Endothelial cell of umbilical vein (primary cell): ENCODE results near the gene PPP1R2B. TPM values are rescaled to one million over a fixed set of nuclear protein-coding genes. Genes with fewer than 3 reads are reported as not detected.

ENCODE experiments used
- BruUV-seq: library from RNA; stranded (reverse); fragments of 400-500 nt; replicated peaks from 2 replicates; lab custom pipeline; 2021; lab: Mats Ljungman, UMichigan
- CTCF ChIA-PET: fragments of 300-600, 350-600 bp; sonication (Branson Sonifier 250); formaldehyde crosslinking; loops from one replicate; lab custom pipeline; 2021; ENCODE audit warnings: antibody characterized with exemption, inconsistent platforms; lab: Charles Lee
- POLR2A ChIA-PET: fragments of 300-600, 350-600 bp; sonication (Branson Sonifier 250); formaldehyde crosslinking; loops from one replicate; lab custom pipeline; 2021; ENCODE audit warnings: antibody characterized with exemption, inconsistent platforms; lab: Charles Lee
- DNase-seq: peaks from one replicate; pipeline ENCODE4 v3.0.0-alpha.2; 2011; ENCODE audit warnings: low read depth, low spot score
- FAIRE-seq: peaks from 2 replicates; lab custom pipeline; 2011; peaks lifted over from hg19 to GRCh38; lab: Jason Lieb, UNC
- H2AFZ ChIP-seq: 2 replicates; pipeline ENCODE4 v1.6.0; 2012; ENCODE audit warnings: low read depth, low read length, control low read depth, inconsistent platforms
- H3K27ac ChIP-seq: 2 replicates; pipeline ENCODE4 v1.5.1; 2011; ENCODE audit warnings: low read depth, mild to moderate bottlenecking, control low read depth, low read length, moderate library complexity; ENCODE audit not compliant: insufficient read depth
- H3K27me3 ChIP-seq, 2 experiments: 2 replicates each; pipeline versions ENCODE4 v1.6.0 to v1.6.1; 2011; ENCODE audit warnings: low read length in 2 of 2, mixed read lengths in 1 of 2; ENCODE audit not compliant: control insufficient read depth in 2 of 2, insufficient read depth in 2 of 2
- H3K36me3 ChIP-seq, 2 experiments: 2 replicates in 1 of 2; 3 replicates in 1 of 2; pipeline ENCODE4 v1.5.1; 2011; ENCODE audit warnings: low read length in 2 of 2, mild to moderate bottlenecking in 1 of 2, moderate library complexity in 1 of 2; ENCODE audit not compliant: control insufficient read depth in 2 of 2, insufficient read depth in 2 of 2; ENCODE audit errors: extremely low read depth in 1 of 2
- H3K4me1 ChIP-seq: 3 replicates; pipeline ENCODE4 v1.5.1; 2011; ENCODE audit warnings: mild to moderate bottlenecking, low read length; ENCODE audit not compliant: control insufficient read depth, insufficient read depth; ENCODE audit errors: extremely low read depth
- H3K4me2 ChIP-seq: 2 replicates; pipeline ENCODE4 v1.6.1; 2011; ENCODE audit warnings: low read length, control low read depth, mixed read lengths; ENCODE audit not compliant: insufficient read depth
- H3K4me3 ChIP-seq, 3 experiments: fragments of 200-600 bp in 1 of 3; sonication (generic), shearing (Covaris generic) in 1 of 3; replicated peaks in 1 of 3; 2 replicates each; pipeline ENCODE4 v1.5.1; 2011 to 2016; ENCODE audit warnings: control low read depth in 3 of 3, low read length in 3 of 3, mild to moderate bottlenecking in 2 of 3, inconsistent platforms in 1 of 3, low read depth in 1 of 3, moderate library complexity in 1 of 3; ENCODE audit not compliant: insufficient read depth in 1 of 3
- H3K79me2 ChIP-seq: 2 replicates; pipeline ENCODE4 v1.6.0; 2012; ENCODE audit warnings: low read length, inconsistent platforms; ENCODE audit not compliant: control insufficient read depth, insufficient read depth
- H3K9ac ChIP-seq: replicated peaks from 2 replicates; pipeline ENCODE3; 2011; ENCODE audit warnings: low read length, control low read depth; ENCODE audit not compliant: insufficient read depth; ENCODE audit errors: extremely low read depth
- H3K9me1 ChIP-seq: replicated peaks from 3 replicates; pipeline ENCODE4 v1.6.0; 2011; ENCODE audit warnings: mild to moderate bottlenecking, low read length; ENCODE audit not compliant: control insufficient read depth, insufficient read depth; ENCODE audit errors: extremely low read depth
- H3K9me3 ChIP-seq: replicated peaks from 2 replicates; pipeline ENCODE4 v1.5.1; 2012; ENCODE audit warnings: low read length, inconsistent platforms; ENCODE audit not compliant: control insufficient read depth, insufficient read depth
- H4K20me1 ChIP-seq: replicated peaks from 2 replicates; pipeline ENCODE3; 2011; ENCODE audit warnings: mild to moderate bottlenecking, low read length; ENCODE audit not compliant: control insufficient read depth, insufficient read depth; ENCODE audit errors: extremely low read depth
- EZH2 ChIP-seq: IDR thresholded peaks from 2 replicates; pipeline ENCODE4 v1.6.1; 2012; ENCODE audit warnings: borderline replicate concordance, low read depth, mild to moderate bottlenecking, moderate library complexity, low read length, inconsistent platforms; ENCODE audit not compliant: severe bottlenecking
- FOS ChIP-seq: IDR thresholded peaks from 2 replicates; pipeline ENCODE4 v1.6.1; 2011; ENCODE audit warnings: mild to moderate bottlenecking, low read length, moderate library complexity, borderline replicate concordance; ENCODE audit not compliant: insufficient read depth
- GATA2 ChIP-seq: IDR thresholded peaks from 2 replicates; pipeline ENCODE4 v1.7.0; 2011; ENCODE audit warnings: low read depth, mild to moderate bottlenecking, moderate library complexity, mixed read lengths, low read length; ENCODE audit not compliant: insufficient read length, insufficient read depth
- JUN ChIP-seq: IDR thresholded peaks from 2 replicates; pipeline ENCODE4 v1.6.1; 2011; ENCODE audit warnings: borderline replicate concordance, low read depth; ENCODE audit not compliant: insufficient read length, insufficient read depth
- MAX ChIP-seq: IDR thresholded peaks from 2 replicates; pipeline ENCODE4 v1.6.1; 2011; ENCODE audit not compliant: insufficient read depth, insufficient read length
- MYC ChIP-seq: IDR thresholded peaks from one replicate; pipeline ENCODE4 v1.6.1; 2011; ENCODE audit warnings: mild to moderate bottlenecking, low read depth, low read length
- POLR2A ChIP-seq: IDR thresholded peaks from 2 replicates; pipeline ENCODE4 v1.6.1; 2012; ENCODE audit warnings: low read depth, mild to moderate bottlenecking, control low read depth, low read length
- POLR2AphosphoS5 ChIP-seq: IDR thresholded peaks from 2 replicates; pipeline ENCODE4 v1.6.1; 2012; ENCODE audit warnings: low read depth, mild to moderate bottlenecking, control low read depth, low read length, moderate library complexity; ENCODE audit not compliant: insufficient read depth
- dilution Hi-C: fragments of 300-500 bp; cut with MboI; formaldehyde crosslinking; loops from one replicate; pipeline ENCODE4 v1.15.0; 2019; ENCODE audit warnings: low sequenced_read_pairs; ENCODE audit not compliant: extremely low pct_ligation_motif_present
- intact Hi-C: fragments of 100-400 bp; cut with micrococcal nuclease; formaldehyde crosslinking; loops from one replicate; pipeline ENCODE4 v1.10.0; 2022
- polyA plus RNA-seq, 4 experiments: library from polyadenylated mRNA; depleted of rRNA in 3 of 4; stranded (reverse) in 3 of 4; unstranded in 1 of 4; fragments of >200 nt; gene quantifications; 2 replicates each; pipeline versions ENCODE4 v1.2.1 to v1.2.3, GENCODE V29; 2011 to 2012; ENCODE audit warnings: missing spikeins in 1 of 4
- total RNA-seq: library from RNA; stranded (reverse); gene quantifications from 2 replicates; pipeline ENCODE4 v1.2.3, GENCODE V29; 2021
- TF ChIP-seq, protein P1 (sequence below), 2 donors: IDR thresholded peaks; 1 replicate in 1 of 2; 2 replicates in 1 of 2; pipeline ENCODE4 v1.5.1; 2011; ENCODE audit warnings: low read length in 2 of 2, mild to moderate bottlenecking in 2 of 2, moderate library complexity in 2 of 2, control low read depth in 1 of 2, inconsistent platforms in 1 of 2, low read depth in 1 of 2; ENCODE audit not compliant: insufficient read depth in 1 of 2; ENCODE audit errors: extremely low read depth in 1 of 2

PPP1R2B gene
- total and polyA plus RNA-seq, 2 donors (not counting 3 experiments of a cell fraction or from before 2014, with no cell fraction given): not detected

- Histone ChIP-seq H3K9ac (no peak overlapping the region), H3K9me1 (no peaks in the 10 kb centered on the region), H3K4me1 (no peaks in the 10 kb centered on the region), H2AFZ (no peak overlapping the region), H4K20me1 (no peaks in the 10 kb centered on the region), H3K79me2 (no peaks in the 10 kb centered on the region), H3K27me3 (no peaks in the 10 kb centered on the region), H3K27ac (no peak overlapping the region), H3K9me3 (peaks cover 3% of the 10 kb centered on the region), H3K4me2 (no peak overlapping the region), H3K36me3 (no peaks in the 10 kb centered on the region), H3K4me3 (no peak overlapping the region)
- BruUV-seq: no TSS peak
- dilution Hi-C loops (no loop called here), intact Hi-C loops (no loop called here)
- POLR2A ChIA-PET: no interaction called here
- no peak for DNase-seq
- no peak for FAIRE-seq
- TF ChIP-seq JUN (no peak), FOS (no peak), MYC (no peak), POLR2AphosphoS5 (no peak), POLR2A (no peak), GATA2 (no peak), EZH2 (no peak), MAX (no peak)
- TF ChIP-seq, protein P1, sequence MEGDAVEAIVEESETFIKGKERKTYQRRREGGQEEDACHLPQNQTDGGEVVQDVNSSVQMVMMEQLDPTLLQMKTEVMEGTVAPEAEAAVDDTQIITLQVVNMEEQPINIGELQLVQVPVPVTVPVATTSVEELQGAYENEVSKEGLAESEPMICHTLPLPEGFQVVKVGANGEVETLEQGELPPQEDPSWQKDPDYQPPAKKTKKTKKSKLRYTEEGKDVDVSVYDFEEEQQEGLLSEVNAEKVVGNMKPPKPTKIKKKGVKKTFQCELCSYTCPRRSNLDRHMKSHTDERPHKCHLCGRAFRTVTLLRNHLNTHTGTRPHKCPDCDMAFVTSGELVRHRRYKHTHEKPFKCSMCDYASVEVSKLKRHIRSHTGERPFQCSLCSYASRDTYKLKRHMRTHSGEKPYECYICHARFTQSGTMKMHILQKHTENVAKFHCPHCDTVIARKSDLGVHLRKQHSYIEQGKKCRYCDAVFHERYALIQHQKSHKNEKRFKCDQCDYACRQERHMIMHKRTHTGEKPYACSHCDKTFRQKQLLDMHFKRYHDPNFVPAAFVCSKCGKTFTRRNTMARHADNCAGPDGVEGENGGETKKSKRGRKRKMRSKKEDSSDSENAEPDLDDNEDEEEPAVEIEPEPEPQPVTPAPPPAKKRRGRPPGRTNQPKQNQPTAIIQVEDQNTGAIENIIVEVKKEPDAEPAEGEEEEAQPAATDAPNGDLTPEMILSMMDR (IDR thresholded peaks at IDR 0.05; ENCODE audit: extremely low read depth in 1 of 2, insufficient read depth in 1 of 2, low read depth in 1 of 2, low read length in 2 of 2): no peak
- CTCF ChIA-PET: no interaction called here
Measured at GRCh38 chr5:156825688-156826087, 24.4 kb upstream of the PPP1R2B start.
